ENCODE results near the gene OTUD3.
"Not testable (repeated sequence)": the region's sequence is repeated elsewhere in the genome, so short reads cannot be mapped to it uniquely, and the experiment has no call there.

Gene OTUD3

GRCh38 chr1:19882111-19883071, at the start of gene OTUD3:
Gene OTUD3 (plus strand): TSS chr1:19882395. CDS start chr1:19882514, 119 bp downstream.
- peak within 1 kb of the TSS; percentile 86 for H3K4me3 ChIP-seq (ENCODE audit: low read depth, low read length)

- H3K4me3 ChIP-seq (ENCODE audit: low read depth, low read length), result no peak overlapping the region
Observed at GRCh38 chr1:19835578-19835977, 46.6 kb upstream of the OTUD3 start.

GRCh38 chr1:19837866-19838265, 44.3 kb upstream of the OTUD3 start:
- H3K4me3 ChIP-seq (ENCODE audit: low read depth, low read length), result no peak overlapping the region

- no peak overlapping the region for H3K4me3 ChIP-seq (ENCODE audit: low read depth, low read length)
Observed at GRCh38 chr1:19840228-19840627, 42.0 kb upstream of the OTUD3 start.

GRCh38 chr1:19844731-19845495, 37.3 kb upstream of the OTUD3 start:
- no peak overlapping the region for H3K4me3 ChIP-seq (ENCODE audit: low read depth, low read length)

GRCh38 chr1:19845555-19845954, 36.6 kb upstream of the OTUD3 start:
- no peak overlapping the region for H3K4me3 ChIP-seq (ENCODE audit: low read depth, low read length)

GRCh38 chr1:19846338-19846737, 35.9 kb upstream of the OTUD3 start:
- no peak overlapping the region for H3K4me3 ChIP-seq (ENCODE audit: low read depth, low read length)

GRCh38 chr1:19847334-19847733, 34.9 kb upstream of the OTUD3 start:
- not testable (repeated sequence) for H3K4me3 ChIP-seq (ENCODE audit: low read depth, low read length)

- H3K4me3 ChIP-seq (ENCODE audit: low read depth, low read length), result not testable (repeated sequence)
Observed at GRCh38 chr1:19849307-19849706, 32.9 kb upstream of the OTUD3 start.

GRCh38 chr1:19850214-19850613, 32.0 kb upstream of the OTUD3 start:
- no peak overlapping the region for H3K4me3 ChIP-seq (ENCODE audit: low read depth, low read length)

- no peak overlapping the region for H3K4me3 ChIP-seq (ENCODE audit: low read depth, low read length)
Observed at GRCh38 chr1:19852036-19852435, 30.2 kb upstream of the OTUD3 start.

GRCh38 chr1:19854866-19855265, 27.3 kb upstream of the OTUD3 start:
- H3K4me3 ChIP-seq (ENCODE audit: low read depth, low read length), result no peak overlapping the region

- no peak overlapping the region for H3K4me3 ChIP-seq (ENCODE audit: low read depth, low read length)
Observed at GRCh38 chr1:19858893-19859292, 23.3 kb upstream of the OTUD3 start.

- no peak overlapping the region for H3K4me3 ChIP-seq (ENCODE audit: low read depth, low read length)
Observed at GRCh38 chr1:19859876-19860275, 22.3 kb upstream of the OTUD3 start.

- no peak overlapping the region for H3K4me3 ChIP-seq (ENCODE audit: low read depth, low read length)
Observed at GRCh38 chr1:19860418-19860817, 21.8 kb upstream of the OTUD3 start.

- H3K4me3 ChIP-seq (ENCODE audit: low read depth, low read length), result no peak overlapping the region
Observed at GRCh38 chr1:19861034-19861433, 21.2 kb upstream of the OTUD3 start.

GRCh38 chr1:19861842-19862530, 20.2 kb upstream of the OTUD3 start:
- H3K4me3 ChIP-seq (ENCODE audit: low read depth, low read length), result no peak overlapping the region

- no peak overlapping the region for H3K4me3 ChIP-seq (ENCODE audit: low read depth, low read length)
Observed at GRCh38 chr1:19862944-19863343, 19.3 kb upstream of the OTUD3 start.

- H3K4me3 ChIP-seq (ENCODE audit: low read depth, low read length), result no peak overlapping the region
Observed at GRCh38 chr1:19864570-19865160, 17.5 kb upstream of the OTUD3 start.

- no peak overlapping the region for H3K4me3 ChIP-seq (ENCODE audit: low read depth, low read length)
Observed at GRCh38 chr1:19866029-19866428, 16.2 kb upstream of the OTUD3 start.

- H3K4me3 ChIP-seq (ENCODE audit: low read depth, low read length), result no peak overlapping the region
Observed at GRCh38 chr1:19866758-19867157, 15.4 kb upstream of the OTUD3 start.
